CD4-positive, alpha-beta T cell treated with Interferon gamma for 1 hour (primary cell): ENCODE results near the gene KLRG1.

Source experiments
- DNase-seq: peaks from one replicate; pipeline ENCODE4 v3.0.0-alpha.2; 2020

The KLRG1 gene

GRCh38 chr12:9043766-9044165 lies 54.4 kb downstream of the KLRG1 start:
- DNase-seq, result no peak

GRCh38 chr12:9047105-9047504 lies 57.8 kb downstream of the KLRG1 start:
- DNase-seq, result no peak

GRCh38 chr12:9048930-9049329 lies 59.6 kb downstream of the KLRG1 start:
- no peak for DNase-seq

GRCh38 chr12:9049520-9050133 lies 60.3 kb downstream of the KLRG1 start:
- no peak for DNase-seq

GRCh38 chr12:9050521-9051157 lies 61.3 kb downstream of the KLRG1 start:
- no peak for DNase-seq

GRCh38 chr12:9051158-9051550 lies 61.8 kb downstream of the KLRG1 start:
- no peak for DNase-seq

- no peak for DNase-seq
Observed at GRCh38 chr12:9052610-9053009, 63.3 kb downstream of the KLRG1 start.
